Activated CD4-positive, alpha-beta T cell treated with anti-CD3 and anti-CD28 coated beads, Interleukin-2, amount 50 U/mL, for 1 hour (primary cell): ENCODE measurements around the gene MAGEF1.

Experiments
- DNase-seq: peaks from one replicate; pipeline ENCODE4 v3.0.0-alpha.2; 2020

The MAGEF1 gene

DNA sequence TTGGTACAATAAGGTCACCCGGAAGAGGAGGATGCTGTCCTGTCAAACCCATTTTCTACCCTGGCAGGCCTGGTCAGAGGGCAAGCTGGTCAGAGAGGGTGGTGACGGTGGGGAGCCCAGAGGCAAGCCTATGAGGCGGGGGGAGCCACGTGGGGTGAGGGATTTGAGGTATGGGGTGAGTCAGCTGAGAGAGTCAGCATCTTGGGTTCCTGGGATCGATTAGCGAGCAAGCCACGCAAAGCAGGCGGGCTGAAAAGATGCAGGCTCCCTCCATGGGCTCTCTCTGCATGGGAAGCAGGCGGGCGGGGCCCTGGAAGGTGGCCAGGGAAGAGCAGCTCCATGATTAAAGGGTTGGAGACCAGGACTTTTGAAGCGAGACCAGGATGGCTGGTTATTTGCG, 48.1 kb downstream of the MAGEF1 start:
- no peak for DNase-seq

- DNase-seq: no peak
Measured at GRCh38 chr3:184663356-184663755, 48.5 kb downstream of the MAGEF1 start.

DNA sequence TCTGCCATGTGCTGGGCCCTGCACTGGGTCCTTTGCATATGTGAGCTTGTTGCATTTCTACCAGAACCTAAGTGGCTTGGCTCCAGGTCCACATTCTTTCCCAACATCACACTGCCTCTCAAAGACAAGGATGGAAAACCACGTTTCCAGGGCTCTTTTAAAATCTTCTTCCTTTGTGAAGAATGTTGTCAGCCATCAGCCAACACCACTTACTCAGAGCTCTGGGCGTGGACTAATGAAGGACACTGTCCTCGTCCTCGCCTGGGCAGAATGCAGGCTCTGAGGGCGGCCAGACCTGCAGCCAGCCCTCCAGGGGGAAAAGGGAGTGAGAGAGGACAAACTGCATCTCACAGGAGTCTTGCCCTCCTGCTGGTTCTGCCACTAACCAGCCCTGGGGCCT, 49.7 kb downstream of the MAGEF1 start:
- no peak for DNase-seq

GRCh38 chr3:184660931-184661330, 50.9 kb downstream of the MAGEF1 start:
- DNase-seq: no peak
